Forelimb muscle (tissue), 1 donor: ENCODE results near the gene NFIX. TPM values are rescaled to one million over a fixed set of nuclear protein-coding genes. Genes with fewer than 3 reads are reported as not detected.
A peak's percentile ranks its signal among the peaks of the same experiment; 100 is the strongest.

Source experiments
- DNase-seq: peaks from one replicate; pipeline ENCODE4 v3.0.0-alpha.2; 2013; ENCODE audit warnings: low read depth
- polyA plus RNA-seq: library from polyadenylated mRNA; unstranded; fragments of 120-200 nt; gene quantifications from one replicate; pipeline ENCODE4 v1.2.1, GENCODE V29; 2013; ENCODE audit not compliant: insufficient read length

NFIX gene
- polyA plus RNA-seq, 1 donor, result 111 TPM

DNA sequence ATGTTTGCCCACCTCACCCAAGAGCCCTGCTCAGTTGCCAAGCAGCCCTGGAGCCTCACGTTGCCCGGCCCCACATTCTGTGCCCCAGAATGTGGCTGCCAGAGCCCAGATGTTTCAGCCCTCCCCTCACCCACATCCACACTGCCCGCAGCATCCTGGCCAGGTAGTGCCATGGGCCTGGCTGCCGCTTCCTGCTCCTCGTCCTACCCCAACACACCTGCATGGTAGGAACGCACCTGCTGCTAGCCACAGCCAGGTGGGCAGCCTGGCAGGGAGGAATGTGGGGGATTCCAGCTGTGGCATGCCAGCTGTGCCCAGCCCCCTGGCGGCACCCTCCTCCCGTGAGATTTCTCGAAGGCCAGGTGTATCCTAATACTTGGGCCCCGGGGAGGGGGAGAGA is 7.5 kb upstream of the NFIX start:
- no peak for DNase-seq

DNA sequence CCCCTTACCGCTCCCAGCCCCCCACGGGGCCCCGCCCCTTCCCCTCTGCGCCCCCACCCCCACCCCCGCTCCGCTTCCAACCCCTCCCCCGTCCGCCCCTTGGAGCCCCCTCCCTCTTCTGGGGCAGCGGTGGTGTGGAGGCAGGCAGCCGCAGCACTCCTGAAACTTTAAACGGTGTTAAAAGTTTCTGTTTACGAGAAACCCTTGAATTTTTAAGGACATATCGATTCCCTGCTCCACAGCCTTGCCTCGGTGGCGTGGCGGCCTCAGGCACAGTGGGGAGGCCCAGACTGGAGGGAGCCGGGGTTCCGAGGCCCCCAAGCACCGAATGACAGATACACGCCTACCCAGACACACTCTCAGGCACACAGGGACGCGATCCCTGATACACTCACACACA is 4.8 kb upstream of the NFIX start:
- no peak for DNase-seq

DNA sequence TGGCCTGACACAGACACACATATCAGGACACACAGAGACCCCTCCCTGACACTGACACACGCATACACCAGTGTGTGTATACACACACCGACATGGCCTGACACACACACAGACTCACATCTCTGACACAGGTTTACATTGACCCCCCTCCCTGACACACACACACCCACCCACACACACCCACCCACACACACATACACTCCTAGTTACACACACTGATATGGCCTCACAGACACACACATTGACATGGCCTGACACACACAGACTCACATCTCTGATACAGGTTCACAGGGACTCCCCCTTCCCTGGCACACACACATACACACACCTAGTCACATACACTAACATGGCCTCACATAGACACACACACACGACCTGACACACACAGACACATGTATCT is 4.4 kb upstream of the NFIX start:
- no peak for DNase-seq

DNA sequence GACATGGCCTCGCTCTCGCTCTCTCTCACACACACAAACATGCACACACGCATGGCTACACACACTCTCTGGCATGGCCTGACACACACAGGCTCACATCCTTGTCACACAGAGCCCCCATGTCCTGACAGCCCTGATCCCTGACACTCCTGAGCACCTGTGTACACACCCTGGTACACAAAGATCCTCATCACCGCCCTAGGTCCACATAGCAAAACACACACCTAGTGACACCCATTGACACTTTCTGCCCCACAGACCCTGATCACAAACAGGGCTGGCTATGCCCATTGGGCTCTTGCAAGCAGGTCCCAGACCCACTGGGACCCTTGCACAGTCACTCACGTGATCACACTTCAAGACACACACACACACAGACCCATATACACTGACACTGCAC is 4.0 kb upstream of the NFIX start:
- no peak for DNase-seq

DNA sequence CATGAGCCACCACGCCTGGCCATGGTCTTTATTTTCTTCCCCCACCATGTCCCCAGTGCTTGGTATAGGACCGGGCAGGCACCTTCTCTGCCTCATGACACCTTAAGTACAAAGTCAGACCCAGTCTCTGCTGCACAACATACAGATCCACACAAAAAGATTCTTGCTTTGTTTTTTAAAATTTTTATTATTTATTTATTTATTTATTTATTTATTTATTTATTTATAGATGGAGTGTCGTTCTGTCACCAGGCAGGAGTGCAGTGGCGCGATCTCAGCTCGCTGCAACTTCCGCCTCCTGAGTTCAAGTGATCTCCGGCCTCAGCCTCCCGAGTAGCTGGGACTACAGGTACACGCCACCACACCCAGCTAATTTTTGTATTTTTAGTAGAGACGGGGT is 2.5 kb upstream of the NFIX start:
- DNase-seq, result no peak

DNA sequence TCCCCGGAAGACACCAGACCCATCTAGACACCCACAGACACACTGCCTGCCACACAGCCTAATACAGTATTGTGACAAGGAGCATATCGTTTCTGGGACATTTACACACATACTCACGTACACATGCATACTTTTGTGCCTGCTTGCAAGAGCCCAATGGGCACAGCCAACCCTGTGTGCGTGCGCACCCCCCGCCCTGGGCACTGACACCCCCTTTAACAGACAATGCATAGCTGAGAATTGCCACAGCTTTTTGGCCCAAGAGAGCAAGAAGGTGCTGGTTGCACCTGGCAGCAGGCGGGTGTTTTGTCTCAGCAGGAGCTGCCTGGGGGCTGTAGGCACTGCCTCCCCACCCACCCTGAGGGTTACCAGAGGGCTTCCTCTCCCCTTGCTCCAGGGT is 1.7 kb upstream of the NFIX start:
- DNase-seq, result no peak

DNA sequence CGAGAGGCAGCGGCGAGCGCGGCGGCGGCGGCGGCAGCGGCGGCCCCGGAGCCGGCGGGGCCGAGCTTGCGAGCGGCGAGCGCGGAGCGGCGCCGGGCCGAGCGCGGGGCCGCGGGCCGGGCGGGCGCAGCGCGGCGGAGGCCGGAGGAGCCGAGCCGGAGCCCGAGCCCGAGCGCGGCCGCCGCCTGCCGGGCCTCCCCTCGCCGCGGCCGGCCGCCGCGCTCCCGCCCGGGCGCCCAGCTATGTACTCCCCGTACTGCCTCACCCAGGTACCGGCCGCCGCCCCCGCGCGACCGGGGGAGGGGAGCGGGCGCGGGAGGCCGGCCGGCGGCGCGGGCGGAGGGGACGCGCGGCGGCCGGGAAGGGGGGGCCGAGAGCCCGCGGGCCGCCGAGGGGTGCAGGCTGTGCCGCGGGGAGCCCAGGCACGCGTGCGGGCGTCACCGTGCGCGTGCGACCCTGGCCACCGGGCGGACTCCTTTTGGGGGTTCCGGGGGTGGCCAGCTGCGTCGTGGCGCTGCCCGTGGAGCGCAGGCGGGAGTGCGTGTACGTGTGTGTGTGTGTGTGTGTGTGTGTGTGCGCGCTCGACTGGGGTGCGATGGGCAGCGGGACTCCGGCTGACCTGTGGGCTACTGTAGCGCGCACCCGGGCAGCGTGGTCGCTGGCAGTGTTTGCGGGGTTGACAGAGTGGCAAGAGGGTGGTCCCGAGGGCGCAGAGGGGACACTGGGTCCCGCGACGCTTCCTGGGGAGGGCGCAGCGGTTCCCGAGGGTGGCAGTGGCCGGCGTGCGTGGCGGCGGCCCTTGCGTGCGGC is 526 bp downstream of the NFIX start:
- no peak for DNase-seq

DNA sequence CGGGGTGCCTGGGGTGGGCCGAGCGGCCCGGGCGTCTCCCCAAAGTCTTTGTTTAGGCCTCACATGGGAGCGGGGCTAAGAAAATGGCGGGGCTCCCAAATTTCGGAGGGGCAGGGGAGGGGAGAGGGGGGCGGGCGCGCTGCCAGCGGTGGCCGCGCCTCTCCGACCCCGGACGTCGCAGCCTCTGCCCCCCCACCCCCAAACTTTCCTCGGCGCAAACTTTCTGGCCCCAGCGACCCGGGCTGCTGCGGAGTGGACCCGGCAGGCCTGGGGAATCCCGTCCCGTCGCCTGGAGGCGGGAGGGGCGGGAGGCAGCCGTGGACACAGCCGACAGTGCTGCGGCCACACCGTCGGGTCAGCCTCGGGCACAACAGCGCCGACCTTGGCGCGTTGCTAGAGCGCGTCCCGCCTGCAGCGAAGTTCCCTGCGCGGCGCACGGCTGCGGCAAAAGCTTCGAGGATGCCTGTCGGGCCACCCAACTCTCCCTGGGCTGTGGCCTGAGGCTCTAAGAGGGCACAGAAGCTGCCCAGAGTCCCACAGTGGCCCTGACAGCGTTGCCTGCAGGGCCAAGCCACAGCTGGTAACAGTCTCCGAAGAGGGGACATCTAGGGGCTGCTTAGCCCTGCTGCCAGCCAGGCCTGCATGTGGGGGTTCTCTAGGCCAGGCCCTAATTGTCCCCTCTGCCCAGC is 1.3 kb downstream of the NFIX start:
- no peak for DNase-seq

DNA sequence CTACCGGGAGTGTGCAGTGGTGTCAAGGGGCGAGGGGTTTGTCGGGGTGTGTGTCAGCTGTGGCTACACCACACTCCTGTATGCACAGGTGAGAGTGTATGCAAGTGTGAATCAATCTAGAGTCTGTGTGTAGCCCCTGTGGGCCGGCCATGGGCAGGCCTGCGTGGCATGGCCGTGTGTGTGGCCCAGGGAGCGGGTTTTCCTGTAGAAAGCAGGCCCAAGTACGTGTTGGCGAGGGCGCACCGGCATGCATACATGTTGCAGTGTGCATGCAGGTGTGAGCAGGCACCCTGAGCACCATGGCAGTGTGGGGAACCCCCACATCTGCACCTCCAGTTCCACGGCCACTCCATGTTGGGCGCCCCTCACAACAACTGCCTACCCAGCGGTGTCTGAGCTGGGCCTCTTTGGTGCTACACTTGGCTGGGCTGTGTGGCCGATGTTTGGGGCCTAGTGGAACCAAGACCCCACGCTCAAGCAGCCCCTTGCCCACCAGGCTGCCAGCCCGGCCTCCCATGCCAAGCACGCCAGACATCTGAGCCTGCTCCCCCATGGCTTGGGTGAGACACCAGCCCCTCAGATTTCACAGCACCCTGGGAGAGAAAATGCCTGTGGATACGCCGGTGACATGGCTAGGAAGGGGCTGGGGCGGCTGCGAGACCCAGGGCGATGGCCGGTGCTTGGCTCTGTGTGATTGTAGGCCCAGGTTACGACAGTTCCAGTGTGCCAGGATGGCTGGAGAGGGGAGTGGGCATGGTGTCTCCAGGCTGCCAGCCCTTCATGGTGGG is 2.1 kb downstream of the NFIX start:
- DNase-seq, result no peak

DNA sequence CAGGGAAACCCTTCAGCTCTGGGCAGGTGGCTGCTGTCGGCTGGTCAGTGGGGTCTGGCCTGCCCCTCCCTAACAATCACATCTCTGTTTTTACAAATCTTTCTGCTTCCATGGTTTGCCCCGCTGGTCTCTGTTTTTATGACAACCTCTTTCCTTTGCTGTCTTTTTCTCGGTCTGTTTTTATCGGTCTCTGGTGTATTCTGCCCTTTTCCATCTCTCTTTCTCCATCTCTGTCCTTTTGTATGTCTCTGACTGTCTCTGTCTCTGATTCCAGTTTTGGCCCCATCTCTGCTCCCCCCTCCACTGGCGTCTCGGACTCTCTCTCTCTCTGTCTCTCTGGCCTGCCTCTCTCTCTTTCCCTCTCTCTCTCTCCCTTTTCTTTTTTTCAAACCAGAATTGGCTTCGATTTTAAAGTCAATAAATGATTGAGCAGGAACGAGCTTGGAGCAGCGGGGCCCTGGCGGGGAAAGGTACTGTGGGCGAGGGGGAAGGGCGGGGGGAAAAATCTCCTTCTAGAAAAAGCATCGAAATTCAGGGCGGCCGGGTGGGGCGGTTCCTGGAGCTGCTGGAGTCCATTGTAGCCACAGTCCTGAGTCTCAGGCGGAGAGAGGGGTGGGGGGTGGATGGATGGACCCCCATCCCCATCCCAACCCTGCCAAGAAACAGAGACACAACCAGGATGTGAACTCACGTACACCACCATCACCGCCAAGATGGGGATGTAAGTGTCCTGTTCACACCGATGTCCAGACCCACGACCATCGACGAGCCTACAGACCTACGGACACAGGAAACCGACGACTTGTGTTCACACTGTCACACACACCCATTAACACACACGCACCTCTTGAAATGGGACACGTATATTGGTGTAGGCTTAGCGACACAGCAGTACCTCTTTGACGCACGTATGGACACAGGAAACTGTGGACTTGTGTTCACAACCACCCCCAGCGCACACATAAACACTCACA is 3.0 kb downstream of the NFIX start:
- no peak for DNase-seq

DNA sequence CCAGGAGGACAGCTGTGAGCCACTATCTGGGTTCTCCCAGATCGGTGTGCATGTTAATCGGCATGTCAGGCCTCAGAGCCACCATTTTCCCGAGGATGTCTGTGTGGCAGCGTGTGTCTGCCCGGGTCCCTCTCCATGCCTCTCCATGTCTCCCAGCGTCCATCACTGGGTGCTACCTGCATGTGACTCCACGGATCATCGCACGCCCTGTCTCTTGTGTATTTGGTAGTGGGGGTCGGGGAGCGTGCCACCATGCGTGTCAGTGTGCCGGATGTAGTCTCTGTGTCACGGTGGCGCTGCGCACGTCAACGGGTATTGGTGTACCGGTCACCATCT is 5.9 kb downstream of the NFIX start:
- DNase-seq, result no peak

DNA sequence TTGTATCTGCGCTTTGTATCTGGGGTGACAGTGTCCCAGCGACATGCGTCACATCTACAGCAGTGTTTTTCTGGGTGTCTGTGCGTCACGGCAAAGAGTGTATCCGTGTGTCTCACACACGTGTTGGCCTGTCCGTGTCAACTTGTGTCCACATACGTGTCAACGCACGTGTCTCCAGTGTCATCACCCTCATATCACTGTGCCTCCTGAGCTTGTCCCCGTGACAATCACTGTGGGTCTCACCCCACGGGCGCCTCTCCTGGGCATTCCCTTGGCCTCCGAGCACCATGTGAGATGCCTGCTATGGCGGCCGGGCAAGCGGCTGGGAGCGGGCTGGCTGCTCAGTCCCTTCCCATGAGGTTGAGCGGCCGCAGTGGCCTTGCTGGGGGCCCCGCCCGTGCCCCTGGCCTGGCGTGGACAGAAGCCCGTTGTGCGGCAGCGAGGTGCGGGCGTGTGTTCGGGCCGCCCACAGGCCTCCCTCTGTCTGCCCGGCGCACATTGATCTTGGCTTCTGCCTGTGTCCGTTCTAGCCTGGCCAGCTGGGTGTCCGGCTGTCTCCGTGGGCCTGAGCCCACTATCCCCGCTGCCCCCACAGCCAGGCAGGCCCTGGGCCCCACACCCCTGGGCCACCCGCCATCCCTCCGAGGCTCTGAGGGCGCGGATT is 6.4 kb downstream of the NFIX start:
- no peak for DNase-seq

DNA sequence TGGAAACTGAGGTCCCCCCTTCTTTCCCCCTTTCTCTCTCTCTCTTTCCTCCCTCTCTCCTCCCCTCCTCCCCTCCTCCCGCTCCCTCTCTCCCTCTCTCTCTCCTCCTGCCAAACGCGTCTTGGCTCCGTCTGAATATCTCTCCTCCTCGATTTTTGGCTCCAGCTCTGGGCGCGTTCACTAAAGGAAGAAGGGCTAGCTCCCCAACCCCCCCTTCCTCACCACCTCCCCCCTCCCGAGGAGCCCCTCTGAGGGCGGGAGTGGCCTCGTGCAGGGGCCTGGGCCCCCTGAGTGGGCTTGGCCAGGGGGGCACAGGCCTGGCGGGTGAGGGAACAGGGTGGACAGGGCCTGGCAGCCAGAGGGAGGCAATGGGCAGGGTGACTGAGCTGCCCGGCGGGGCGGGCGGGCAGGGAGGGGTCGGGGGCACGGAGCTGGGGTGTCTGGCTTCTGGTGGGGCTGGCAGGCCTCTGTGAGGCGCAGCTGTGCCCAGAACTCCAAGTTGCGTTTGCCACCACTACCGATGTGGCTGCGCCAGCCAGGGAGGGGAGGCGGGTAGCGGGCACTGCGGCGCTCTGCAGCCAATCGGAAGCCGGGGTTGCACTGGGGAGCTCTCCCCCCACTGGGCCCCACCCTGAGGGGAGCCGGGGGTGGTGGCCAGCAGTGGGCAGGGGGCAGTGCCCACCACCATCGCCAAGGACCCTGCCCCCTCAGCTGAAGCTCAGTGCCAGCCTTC is 7.1 kb downstream of the NFIX start:
- peak; percentile 85 for DNase-seq

DNA sequence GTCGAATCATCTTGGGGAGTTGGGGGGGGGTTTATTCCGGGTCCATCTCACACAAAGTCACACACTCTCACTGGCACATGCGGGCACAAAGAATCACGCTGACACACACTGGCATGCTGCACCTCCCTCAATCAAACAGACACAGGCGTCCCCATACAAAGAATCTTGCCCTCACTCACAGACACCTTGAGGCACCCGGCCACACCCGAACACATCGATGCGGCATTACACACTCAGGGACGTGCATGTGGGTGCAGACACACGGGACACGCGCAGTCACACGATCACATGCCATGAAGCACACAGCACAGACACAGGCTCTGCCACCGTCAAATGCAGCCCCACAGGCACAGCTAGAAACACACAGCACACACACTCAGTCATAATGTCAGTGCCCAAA is 7.8 kb downstream of the NFIX start:
- DNase-seq, result no peak

DNA sequence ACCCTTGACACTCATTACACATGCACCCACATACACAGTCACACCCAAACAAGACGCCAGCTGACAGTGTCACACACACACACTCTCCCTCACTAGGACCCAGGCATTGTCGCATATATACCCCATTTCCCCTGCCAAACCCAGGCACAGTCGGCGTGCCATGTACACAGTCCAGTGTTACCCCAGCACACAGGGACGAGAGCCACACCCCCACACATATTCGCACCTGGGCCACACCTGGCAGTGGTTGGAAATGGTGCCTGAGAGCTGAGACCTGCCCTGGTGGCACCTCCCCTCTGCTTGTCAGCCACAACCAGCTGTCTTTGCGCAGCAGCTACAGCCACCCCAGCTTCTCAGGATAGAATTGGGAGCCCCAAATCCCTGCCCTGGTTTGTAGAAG is 9.0 kb downstream of the NFIX start:
- DNase-seq, result no peak

DNA sequence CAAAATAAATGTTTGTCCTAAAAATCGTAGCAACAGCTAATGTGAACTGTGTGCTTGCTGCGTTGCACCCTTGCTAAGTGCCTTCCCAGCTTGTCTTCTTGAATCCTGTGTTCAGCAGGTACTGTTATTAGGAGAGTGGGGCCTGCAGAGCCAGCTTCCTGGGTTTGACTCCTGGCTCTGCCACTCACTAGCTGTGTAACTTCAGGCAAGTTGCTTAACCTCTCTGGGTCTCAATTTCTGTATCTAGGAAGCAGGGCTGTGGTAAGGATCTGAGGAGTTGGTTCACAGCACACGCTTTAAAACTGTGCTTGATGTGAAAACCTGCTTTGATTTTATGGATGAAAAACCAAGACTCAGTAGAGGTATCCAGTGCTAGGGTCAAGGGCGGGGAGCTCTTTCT is 10.0 kb downstream of the NFIX start:
- DNase-seq, result no peak

DNA sequence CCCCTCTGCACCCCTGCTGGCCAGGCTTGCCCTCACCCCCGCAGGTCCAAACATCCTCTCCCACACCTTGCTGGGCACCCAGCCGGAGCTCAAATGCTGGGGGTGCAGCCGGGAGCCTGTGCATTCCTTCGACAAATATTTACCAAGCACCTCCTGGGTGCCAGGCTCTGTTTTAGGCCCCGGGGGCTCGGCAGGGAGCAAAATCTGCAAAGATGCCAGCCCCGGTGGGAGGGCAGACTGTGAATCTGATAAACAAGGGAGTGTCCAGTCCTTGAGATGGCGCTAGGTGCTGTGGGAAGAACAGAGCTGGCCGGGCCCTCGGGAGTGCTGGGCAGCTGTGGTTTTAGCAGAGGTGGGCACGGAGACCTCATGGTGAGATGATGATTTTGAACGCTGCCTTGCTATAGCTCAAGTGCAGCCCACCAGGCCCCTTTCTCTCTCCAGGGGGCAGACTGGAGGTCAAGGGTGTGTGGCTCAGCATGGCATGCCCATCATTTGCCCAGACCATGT is 10.6 kb downstream of the NFIX start:
- no peak for DNase-seq

DNA sequence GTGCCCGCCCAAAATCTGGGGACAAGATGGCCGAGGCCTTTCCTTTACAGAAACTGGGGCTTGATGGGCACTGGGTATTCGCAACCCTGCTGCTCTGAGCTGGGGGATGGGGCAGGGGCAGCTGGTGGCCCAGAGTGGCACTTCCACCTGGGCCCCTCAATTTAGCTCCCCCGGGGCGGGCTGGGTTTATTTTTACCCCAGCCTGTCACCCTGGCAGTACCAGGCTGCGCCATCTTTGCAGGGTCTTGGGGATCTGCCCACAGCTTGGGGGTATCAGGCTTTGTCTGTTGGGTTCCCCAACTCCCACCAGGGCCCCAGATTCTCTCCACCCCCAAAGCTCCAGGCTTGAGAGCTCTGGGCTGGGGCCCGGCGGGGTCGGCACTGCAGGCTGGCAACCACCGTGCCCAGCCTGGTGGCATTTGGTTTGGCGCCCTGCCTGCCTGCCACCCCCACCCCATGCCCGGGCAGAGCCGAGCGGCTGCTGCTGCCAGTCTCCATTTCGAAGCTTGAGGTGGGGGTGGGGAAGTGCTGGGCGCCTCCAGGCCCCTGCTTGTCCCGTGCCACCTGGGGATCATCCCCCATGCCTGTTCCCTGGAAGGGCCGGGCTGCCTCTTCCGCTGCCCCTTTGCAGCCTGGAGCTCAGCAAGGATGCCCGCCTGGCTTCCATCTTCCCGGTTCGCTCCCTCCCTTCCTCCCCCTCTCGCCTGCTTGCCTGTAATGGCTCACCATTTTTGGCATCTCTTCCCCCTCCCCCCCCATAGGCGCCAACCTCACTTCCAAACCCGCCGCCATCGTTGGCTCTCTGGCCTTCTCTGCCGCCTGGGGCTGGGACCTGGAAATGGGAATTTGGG is 11.4 kb downstream of the NFIX start:
- DNase-seq, result no peak
